ENCODE data around the gene RYR2.
A peak's percentile ranks its signal among the peaks of the same experiment; 100 is the strongest.

Gene RYR2

DNA sequence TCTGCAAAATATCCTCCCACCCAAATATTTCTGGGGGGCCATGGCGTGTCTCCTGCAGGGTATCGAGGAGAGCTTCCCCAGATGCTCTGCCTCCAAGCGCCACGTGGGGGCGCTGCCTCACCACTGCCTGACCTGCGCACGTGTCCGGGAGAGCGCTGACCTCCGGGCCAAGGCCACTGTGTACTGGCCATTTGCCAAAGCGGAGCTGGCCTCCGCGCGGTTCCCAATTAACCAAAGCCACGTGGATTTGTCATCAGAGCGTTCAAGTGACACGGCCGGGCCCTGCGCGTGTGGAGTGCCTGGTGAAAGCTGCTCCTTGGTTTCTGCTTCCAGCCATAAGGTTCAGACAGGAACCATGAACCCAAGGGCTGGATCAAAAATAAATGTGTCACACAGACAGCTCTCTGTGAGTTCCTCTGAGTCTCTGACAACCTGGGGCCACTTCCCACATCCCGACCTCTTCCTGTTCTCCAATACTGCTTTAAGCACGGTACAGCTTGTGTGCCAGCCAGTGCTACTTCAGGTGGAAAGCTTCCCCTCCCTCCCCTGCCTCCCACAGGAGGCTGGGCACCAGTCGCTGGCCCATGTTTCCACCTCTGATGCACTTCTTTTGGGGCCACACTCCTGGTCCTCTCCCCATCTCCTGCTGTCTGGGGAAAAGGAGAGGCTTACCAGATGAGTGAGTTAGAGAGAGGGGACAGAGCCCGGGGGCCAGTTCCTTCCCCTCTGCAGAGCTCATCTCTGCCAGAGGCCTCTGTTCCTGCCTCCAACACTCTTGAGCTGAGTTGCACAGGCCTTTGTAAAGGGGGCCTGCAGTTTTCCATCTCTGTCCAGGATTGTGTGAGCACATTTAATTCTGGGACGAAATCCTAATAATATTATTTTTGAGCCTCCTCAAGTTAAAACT lies 822.6 kb downstream of the RYR2 start:
- peak; percentile 61 for DNase-seq (ENCODE audit: low spot score)

DNA sequence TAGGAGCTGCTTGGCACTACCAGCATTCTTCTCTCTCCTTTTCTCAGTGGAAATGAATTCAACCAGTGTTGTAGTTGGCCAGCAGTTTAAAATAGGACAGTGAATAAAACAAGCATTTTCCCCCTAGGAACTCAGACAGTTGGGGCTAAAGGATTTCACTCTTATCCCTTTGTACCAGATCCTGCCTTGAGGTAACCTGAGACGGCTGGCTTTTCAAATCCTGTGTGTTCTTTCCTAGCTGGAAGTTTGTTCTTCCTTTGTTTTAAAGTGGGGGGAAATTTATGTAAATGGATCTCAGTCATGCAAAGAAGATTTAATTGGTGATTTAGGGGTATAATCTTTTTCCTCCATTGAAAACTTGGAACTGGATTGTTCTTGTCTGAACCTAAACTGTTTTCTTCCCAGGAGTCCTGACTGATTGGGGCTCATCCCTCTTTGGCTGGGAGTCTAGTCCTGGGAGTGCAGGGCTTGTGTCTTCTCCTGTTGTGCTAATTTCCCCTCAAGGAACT lies 825.5 kb downstream of the RYR2 start:
- no peak for DNase-seq (ENCODE audit: low spot score)

DNA sequence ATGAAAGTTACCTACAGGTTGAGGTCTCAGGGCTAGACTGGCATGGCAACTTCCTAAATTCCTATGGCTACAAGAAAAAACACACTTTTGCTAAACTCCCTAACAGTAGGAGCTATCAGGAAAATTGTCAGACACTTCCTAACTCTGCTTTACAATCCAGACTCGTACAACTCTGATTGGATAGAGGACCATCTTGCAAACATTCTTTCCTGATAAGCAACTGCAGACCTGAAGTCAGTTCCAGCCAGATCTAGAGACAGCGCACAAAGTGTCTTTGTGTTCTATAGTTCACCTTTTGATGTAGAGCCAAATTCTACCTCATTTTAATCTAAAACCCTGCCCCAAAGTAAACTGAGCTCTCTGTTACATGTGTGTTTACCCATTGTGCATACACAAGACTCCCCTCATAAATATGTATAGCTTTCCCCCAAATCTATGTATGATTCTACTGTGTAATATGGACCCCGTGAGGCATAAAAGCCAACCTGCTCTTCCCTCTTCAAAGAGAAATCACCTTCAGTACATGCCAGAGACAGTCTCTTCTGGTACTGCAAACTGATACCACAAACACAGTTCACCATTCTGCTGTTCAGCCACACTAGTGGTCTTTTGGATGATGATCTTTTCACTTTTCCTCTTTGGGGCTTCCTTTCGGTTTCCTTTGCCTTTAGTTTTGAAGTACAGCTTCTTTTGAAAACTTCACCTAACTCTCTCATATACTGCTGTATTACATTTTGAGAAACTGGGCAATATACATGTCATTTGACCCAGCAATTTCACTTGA lies 827.0 kb downstream of the RYR2 start:
- DNase-seq (ENCODE audit: low spot score): no peak

DNA sequence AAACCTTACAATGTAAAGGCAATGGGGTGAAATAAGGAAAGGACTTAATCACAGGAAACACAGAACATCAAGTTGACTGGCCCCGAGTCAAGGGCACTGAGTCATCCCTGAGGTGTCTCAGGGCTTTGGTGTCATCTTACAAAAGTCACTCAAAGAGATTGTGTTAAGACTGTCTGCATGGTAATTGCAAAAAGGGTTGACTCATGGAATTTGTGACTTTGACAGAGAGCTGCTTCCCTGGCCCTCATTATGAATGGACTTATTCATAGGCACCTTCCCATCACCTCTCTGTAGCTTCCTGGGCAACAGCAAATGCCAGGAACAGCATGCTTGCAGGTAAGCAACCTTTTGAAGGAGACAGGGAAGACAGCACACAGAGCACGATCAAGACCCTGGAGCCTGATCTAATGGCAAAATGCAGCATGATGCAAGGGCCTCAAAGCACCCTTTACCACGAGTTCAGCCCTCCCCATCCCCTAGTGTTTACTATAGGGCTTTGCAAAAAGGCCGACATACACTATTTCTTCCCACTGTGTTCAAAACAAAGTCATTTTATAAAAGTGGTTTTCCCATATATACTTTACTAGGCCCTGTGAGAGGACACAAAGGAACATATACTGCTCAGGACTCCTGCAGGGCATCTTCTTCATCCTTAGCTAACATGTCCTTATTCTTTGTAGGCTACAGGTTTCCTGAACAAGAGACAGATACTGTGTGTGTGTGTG lies 831.7 kb downstream of the RYR2 start:
- no peak for DNase-seq (ENCODE audit: low spot score)

DNA sequence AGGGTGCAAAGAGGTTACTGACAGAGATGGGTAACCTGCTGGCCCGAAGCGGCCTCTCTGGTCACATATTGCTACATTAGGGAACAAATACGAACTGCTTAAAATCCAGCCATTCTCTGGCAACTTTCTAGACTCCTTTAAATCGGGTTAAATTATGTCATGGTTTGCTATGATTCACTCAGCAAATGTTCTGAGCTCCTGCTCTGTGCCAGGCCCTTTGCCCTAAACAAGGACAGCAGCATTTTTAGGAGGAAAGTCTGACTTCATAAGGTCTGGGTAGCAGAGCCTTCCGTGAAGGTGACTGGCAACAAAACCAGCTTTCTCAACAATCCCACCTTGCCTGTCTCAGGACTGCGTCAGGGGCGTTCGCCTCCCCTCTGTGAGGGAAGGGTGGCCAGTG lies 833.3 kb downstream of the RYR2 start:
- no peak for DNase-seq (ENCODE audit: low spot score)

DNA sequence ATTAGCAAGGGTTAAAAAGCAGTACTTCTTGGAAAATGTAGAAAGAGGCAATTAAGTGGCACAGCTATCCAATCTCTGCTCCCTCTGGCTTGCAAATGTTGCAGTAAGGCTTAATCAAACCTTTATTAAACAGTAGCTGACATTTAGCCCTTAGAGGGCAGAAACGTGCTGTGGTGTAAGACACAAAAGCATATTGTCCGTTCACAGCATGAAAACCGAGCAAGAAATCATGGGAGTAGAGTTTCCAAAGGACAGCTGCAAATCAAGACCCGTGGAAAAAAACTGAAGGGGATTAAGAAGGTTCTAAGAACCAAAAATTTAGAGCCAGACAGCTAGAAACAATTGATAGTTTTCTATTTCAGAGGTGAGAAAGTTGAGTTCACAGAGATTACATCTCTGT lies 835.6 kb downstream of the RYR2 start:
- DNase-seq (ENCODE audit: low spot score): peak; percentile 64

DNA sequence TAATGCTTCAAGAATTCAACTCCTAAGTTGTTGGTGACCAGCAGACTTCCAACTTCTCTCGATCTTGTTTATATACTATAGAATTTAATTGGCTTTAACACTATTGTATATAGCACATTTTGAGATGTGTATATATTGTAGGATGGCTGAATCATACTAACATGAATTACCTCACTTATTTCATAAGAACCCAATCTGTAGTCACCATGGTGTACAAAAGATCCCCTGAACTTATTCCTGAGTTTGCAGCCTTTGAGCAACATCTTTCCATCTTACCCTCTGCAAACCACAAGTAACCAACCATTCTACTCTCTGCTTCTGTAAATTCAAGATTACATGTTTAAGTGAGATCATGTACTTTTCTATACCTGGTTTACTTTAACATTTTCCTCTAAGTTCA lies 836.4 kb downstream of the RYR2 start:
- no peak for DNase-seq (ENCODE audit: low spot score)

DNA sequence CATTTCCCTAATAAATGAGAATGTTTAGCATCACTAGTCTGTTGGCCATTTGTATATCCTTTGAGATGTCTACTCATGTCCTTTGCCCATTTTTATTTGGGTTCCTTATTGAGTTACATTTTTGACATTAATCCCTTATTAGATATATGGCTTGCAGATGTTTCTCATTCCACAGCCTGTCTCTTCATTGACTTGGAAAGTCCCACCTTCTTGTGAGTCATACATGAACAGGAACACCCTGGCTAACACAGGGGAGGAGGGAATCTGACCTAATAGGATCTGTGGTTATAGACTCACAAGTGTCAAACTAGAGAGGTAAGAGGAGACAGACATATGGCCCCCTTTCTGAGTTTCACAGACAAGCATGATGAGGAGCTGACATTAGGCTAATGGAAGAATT lies 837.2 kb downstream of the RYR2 start:
- DNase-seq (ENCODE audit: low spot score): no peak

Measured in pons (tissue), 1 donor.